Stimulated activated naive CD8-positive, alpha-beta T cell treated with anti-CD3 and anti-CD28 coated beads, Interleukin-15, Interleukin-2, amounts not matched to agents 100 ng/mL and 50 ng/mL, for 24 hours (primary cell): ENCODE data around the gene ELOVL3.
A peak's percentile ranks its signal among the peaks of the same experiment; 100 is the strongest.
"Not testable (repeated sequence)": the region's sequence is repeated elsewhere in the genome, so short reads cannot be mapped to it uniquely, and the experiment has no call there.

Experiments used
- H3K27ac Mint-ChIP-seq: one replicate; pipeline ENCODE4 v1.8.0; 2021; ENCODE audit warnings: mild to moderate bottlenecking, mixed read lengths
- H3K27me3 Mint-ChIP-seq: one replicate; pipeline ENCODE4 v1.8.0; 2021; ENCODE audit warnings: mixed read lengths
- H3K36me3 Mint-ChIP-seq: one replicate; pipeline ENCODE4 v1.8.0; 2021; ENCODE audit warnings: low read depth, mixed read lengths
- H3K4me1 Mint-ChIP-seq: one replicate; pipeline ENCODE4 v1.8.0; 2021; ENCODE audit warnings: low read depth, mixed read lengths
- H3K4me3 Mint-ChIP-seq: one replicate; pipeline ENCODE4 v1.8.0; 2021; ENCODE audit warnings: mild to moderate bottlenecking, mixed read lengths
- H3K9me3 Mint-ChIP-seq: one replicate; pipeline ENCODE4 v1.8.0; 2021; ENCODE audit warnings: mixed read lengths

ELOVL3 gene

DNA sequence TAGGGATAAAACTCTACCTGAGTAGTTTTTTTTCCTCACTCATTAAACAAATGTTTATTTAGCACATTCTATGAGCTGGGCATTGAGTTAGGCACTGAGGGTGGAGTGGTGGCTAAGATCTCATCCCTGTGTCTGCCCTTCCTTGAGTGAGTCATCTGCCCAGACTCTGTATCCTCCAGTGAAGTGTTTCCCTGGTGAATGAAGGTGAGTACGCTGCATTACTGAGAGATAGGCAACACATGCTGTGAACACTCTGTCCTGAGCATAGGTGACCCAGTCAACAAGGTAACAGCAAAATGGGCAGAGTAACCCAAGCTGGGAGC is 9.5 kb downstream of the ELOVL3 start:
- Mint-ChIP-seq H3K27ac (no peak overlapping the region), H3K36me3 (no peaks in the 10 kb centered on the region), H3K4me3 (no peak overlapping the region), H3K9me3 (no peaks in the 10 kb centered on the region), H3K27me3 (peaks cover 65% of the 10 kb centered on the region), H3K4me1 (peaks cover 17% of the 10 kb centered on the region)

DNA sequence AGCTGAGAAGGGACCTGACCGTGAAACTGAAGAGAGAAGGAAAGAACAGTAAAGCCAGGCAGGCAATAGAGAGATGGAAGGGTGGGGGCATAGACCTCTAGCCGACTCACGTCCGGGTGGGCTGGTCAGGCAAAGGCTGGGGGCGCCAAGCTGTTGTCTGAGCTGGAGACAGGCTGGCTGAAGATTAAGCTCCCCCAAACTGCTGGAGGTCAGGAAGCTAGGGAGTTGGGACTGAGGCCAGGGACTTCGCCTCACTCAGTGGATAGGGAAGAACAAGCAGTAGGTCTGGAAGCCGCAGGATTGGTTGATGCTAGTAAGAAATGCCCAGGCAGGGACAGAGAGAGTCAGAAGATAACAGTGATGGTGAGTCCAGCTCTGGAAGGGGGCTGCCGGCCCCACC is 9.9 kb downstream of the ELOVL3 start:
- Mint-ChIP-seq H3K27ac (no peak overlapping the region), H3K4me1 (peaks cover 16% of the 10 kb centered on the region), H3K36me3 (no peaks in the 10 kb centered on the region), H3K27me3 (peaks cover 68% of the 10 kb centered on the region), H3K4me3 (no peak overlapping the region), H3K9me3 (no peaks in the 10 kb centered on the region)

DNA sequence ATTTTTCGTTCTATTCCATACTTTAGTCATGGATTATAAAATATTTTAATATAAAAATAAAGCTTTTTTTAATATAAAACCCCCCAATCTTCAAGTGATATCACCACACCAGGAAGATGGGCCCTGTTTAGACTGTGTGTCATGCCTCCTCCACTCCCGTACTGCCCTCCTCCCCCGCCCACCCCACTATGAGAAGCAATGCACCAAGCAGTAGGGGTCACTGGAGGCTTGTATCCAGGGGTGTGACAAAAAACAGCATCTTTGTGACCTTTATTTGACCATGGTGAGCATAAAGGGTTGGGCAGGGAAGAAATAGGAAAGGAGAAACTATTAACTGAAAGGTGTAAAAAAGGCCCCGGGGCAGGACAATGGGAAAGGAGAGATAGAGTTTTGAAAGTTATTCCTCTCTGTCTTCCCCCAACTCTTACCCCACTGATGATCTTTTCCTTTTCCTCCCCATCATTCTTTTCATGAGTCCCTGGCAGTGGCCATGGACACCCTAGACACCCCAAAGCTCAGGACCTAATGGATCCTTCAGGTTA is 11.7 kb downstream of the ELOVL3 start:
- no peak overlapping the region for H3K4me3 Mint-ChIP-seq

DNA sequence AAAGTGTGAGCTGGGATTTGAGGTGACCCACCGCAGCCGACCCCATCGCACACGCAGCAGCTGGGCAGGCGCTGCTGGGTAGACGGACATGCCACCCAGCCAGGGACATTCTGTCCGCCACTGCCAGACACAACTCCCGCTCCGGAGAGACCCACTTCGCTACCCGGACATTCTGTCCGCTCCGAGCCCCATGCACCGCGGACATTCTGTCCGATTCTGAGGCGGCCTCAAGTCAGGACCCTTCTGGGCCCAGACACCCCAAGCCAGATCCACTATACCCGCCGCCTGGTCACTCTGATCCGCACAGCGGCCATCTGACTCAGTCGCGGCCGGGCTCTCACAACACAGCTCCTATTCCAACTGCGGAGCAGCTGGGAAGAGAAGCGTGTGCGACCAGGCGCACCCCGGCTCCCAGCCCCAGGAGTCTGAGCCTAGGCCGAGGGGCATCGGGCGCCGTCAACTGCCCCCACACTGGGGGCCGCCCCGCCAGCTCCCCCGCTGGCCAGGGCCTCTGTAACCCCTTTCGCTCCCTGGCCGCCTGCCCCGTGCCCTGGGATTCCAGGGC is 14.4 kb downstream of the ELOVL3 start:
- peak overlapping the region; percentile 46 for H3K4me3 Mint-ChIP-seq
- H3K9me3 Mint-ChIP-seq, result no peaks in the 10 kb centered on the region
- H3K27me3 Mint-ChIP-seq, result peaks cover 52% of the 10 kb centered on the region
- H3K36me3 Mint-ChIP-seq, result no peaks in the 10 kb centered on the region
- H3K4me1 Mint-ChIP-seq, result peaks cover 26% of the 10 kb centered on the region
- no peak overlapping the region for H3K27ac Mint-ChIP-seq

More for the DNA sequence above, 11.7 kb downstream of the ELOVL3 start:
- Mint-ChIP-seq H3K27me3 (peaks cover 64% of the 10 kb centered on the region), H3K4me1 (peaks cover 16% of the 10 kb centered on the region), H3K36me3 (no peaks in the 10 kb centered on the region), H3K9me3 (no peaks in the 10 kb centered on the region), H3K27ac (no peak overlapping the region)

DNA sequence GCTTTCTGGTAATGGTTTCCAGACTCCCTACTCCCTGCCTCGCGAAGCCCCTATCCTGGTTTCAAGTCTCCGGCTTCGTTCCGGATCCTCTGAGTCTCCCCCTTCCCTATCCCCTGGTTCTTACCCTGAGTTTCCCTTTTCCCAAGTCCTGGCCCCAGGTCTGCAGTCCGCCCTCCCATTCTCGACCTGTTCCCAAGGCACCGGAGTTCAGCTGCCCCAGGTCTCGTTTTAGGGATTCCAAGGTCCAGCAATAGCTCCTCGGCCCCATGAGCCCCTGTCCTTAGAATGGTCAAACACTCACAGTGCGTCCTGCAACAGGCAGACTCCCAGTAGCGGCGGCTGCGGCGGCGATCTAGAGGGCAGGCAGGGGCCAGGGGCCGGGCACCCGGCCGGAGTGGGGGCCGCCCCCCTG is 14.9 kb downstream of the ELOVL3 start:
- H3K27me3 Mint-ChIP-seq, result peaks cover 48% of the 10 kb centered on the region
- H3K9me3 Mint-ChIP-seq, result no peaks in the 10 kb centered on the region
- no peaks in the 10 kb centered on the region for H3K36me3 Mint-ChIP-seq
- peak overlapping the region; percentile 46 for H3K4me3 Mint-ChIP-seq
- H3K4me1 Mint-ChIP-seq, result peaks cover 26% of the 10 kb centered on the region
- no peak overlapping the region for H3K27ac Mint-ChIP-seq

DNA sequence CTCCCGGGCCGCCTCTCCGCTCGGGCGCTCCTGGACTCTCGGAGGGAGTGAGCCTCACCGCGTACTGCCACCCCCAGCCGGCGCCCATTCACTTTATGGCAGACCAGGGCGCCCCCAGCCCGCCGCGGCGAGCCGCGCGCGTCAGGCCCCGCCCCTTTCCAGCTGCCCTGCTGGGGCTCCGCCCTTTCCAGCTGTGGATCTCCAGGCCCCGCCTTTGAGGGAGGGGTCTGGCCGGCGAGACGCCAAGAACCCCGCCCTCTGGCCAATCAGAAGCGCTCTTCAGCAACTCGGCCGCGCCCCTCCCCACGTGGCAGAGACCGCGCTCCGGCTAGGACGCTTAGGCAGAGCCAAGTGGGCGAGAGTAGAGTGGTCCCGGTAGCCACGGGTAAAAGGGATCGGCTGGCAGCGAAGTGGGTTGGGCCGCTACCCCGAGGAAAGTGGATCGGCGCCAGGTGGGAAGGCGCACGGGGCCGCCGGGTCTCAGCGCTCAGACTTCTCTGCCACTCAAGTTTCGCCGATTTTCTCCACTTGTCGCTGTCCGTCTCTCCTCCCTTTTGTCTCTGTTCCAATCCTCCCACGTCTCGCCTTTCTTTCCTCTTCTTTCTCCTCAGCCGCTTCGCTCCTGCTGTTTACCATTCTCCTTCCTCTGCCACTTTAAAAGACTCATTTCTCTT is 15.5 kb downstream of the ELOVL3 start, which contains the start of gene PITX3:
TSS of gene PITX3 (minus strand) at position 69 of the 674 bp plus-strand sequence. CDS start 9,432 bp downstream, outside the sequence.
- Mint-ChIP-seq H3K27me3 (peaks cover 42% of the 10 kb centered on the region), H3K27ac (peak within 1 kb of the TSS; percentile 2), H3K4me3 (peak within 1 kb of the TSS; percentile 80), H3K9me3 (no peaks in the 10 kb centered on the region), H3K36me3 (no peaks in the 10 kb centered on the region), H3K4me1 (peaks cover 31% of the 10 kb centered on the region)

DNA sequence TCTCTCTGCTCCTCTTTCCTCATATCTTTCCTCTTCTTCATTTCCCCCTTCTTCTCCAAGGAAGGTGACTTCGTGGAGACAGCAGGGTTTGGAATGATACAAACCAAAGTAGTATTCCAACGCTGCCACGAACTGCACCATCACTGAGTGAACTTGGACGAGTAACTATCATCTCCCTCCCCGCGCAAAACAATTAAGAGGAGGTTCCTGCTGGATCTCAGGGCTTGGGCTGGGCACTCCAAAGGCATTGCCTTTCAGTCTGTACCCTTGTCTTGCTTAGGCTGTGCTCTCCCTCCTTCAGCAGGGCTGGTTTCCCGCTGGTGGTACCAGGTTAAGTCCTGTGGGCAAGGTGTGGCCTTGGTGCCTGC is 16.0 kb downstream of the ELOVL3 start:
- H3K27ac Mint-ChIP-seq, result peak overlapping the region; percentile 2
- H3K9me3 Mint-ChIP-seq, result no peaks in the 10 kb centered on the region
- no peaks in the 10 kb centered on the region for H3K36me3 Mint-ChIP-seq
- H3K27me3 Mint-ChIP-seq, result peaks cover 37% of the 10 kb centered on the region
- peak overlapping the region; percentile 80 for H3K4me3 Mint-ChIP-seq
- H3K4me1 Mint-ChIP-seq, result peaks cover 36% of the 10 kb centered on the region

DNA sequence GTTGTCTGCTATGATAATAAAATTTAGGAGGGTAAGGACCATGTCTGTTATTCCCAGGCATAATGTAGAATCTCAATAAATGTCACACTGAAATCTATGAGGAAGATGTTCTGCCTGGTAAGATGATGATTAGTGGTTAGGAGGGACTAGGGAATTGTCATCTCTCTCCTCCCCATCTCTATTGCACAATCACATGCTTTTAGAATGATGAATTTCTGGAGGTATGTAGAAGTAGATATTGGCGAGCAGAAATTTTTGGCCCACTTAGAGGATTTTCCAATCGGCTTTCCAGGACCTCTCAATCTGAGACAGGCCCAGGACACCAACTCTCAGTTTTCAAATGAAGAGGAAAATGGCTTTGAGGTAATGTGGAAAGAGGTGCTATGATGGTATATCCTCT is 17.2 kb downstream of the ELOVL3 start:
- H3K9me3 Mint-ChIP-seq, result no peaks in the 10 kb centered on the region
- peaks cover 35% of the 10 kb centered on the region for H3K27me3 Mint-ChIP-seq
- peaks cover 7% of the 10 kb centered on the region for H3K36me3 Mint-ChIP-seq
- peaks cover 48% of the 10 kb centered on the region for H3K4me1 Mint-ChIP-seq
- no peak overlapping the region for H3K27ac Mint-ChIP-seq
- no peak overlapping the region for H3K4me3 Mint-ChIP-seq

DNA sequence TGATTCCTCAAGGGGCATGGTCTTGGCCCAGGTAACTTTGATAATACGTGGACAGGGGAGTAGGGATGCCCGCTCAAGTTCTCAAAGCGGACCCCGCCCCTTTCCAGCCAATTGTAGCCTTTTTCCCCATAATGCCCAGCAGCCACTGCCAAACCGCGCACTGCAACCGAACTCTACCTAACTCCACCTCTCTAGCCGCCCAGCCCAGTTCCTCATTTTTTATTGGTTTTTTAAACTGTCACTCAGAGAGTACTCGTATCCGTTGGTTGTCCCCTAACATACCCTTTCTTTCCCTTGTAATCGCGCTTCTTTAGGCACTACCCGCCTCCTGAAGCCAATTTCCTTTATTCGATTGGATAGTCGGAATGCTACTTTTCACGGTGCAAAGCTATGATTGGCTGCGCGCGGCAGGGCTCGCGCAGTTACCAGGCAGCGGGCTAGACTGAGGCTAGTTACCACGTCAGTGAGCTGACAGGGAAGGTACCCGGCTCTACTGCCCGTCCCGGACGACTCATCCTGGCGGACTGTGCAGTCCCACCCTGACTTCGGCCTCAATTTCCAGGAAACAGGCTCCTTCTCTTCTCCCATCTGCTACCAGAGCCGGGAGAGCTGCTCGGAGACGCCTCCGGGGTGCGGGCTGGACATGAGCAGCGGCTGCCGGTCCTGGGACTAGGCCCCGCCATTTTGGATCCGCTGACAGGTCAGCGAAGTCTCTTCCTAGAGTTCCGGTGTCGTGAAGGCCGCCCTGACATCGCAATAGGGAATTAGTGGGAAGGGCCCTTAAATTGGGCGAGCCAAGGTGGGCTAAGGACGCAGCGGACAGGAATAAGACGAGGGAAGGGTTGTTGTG is 19.2 kb downstream of the ELOVL3 start, which contains the start of gene GBF1:
TSS of gene GBF1 (plus strand) at position 451 of the 850 bp plus-strand sequence. CDS start 13,407 bp downstream, outside the sequence.
- Mint-ChIP-seq H3K4me3 (peak within 1 kb of the TSS; percentile 99), H3K27ac (peak within 1 kb of the TSS; percentile 94), H3K36me3 (peaks cover 18% of the 10 kb centered on the region), H3K27me3 (peaks cover 17% of the 10 kb centered on the region), H3K4me1 (peaks cover 58% of the 10 kb centered on the region), H3K9me3 (no peaks in the 10 kb centered on the region)

DNA sequence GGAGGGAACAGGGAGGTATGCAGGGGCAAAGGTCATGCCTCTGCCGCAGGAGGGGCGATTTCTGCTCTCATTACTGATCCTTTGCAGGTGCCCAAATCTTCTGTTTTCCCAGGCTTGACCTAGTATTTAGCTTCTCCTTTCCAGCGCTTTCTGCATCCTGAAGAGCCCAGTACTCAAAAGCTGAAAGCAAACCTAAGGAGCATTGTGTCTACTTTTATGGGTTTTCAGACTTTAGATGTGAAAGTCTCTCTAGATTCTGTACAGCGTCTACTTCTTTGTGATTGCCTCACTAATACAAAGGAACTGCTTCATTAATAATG is 19.8 kb downstream of the ELOVL3 start:
- Mint-ChIP-seq H3K36me3 (peaks cover 19% of the 10 kb centered on the region), H3K27ac (peak overlapping the region; percentile 94), H3K9me3 (no peaks in the 10 kb centered on the region), H3K27me3 (peaks cover 12% of the 10 kb centered on the region), H3K4me3 (peak overlapping the region; percentile 99), H3K4me1 (peaks cover 54% of the 10 kb centered on the region)

DNA sequence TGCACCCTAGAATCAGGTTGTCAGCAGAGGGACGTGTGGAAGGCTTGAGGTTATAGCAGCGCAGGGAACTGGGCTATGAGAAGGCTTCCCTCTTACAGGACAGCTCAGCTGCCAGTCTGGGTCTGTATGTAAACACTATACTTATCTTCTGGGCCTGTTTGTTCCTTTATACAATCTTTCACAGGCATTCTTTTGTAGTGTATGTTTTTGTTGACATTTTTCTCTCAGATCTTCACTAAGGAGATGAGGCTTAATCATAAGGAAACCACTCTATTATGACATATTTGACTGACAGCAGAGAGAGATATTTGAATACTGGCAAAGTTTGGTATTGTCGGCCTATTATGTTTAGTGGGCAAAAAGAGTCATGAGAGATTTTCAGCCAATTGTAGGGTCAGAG is 20.2 kb downstream of the ELOVL3 start:
- H3K4me3 Mint-ChIP-seq, result peak overlapping the region; percentile 99
- peaks cover 10% of the 10 kb centered on the region for H3K27me3 Mint-ChIP-seq
- H3K4me1 Mint-ChIP-seq, result peaks cover 52% of the 10 kb centered on the region
- no peaks in the 10 kb centered on the region for H3K9me3 Mint-ChIP-seq
- peak overlapping the region; percentile 94 for H3K27ac Mint-ChIP-seq
- H3K36me3 Mint-ChIP-seq, result peaks cover 22% of the 10 kb centered on the region

DNA sequence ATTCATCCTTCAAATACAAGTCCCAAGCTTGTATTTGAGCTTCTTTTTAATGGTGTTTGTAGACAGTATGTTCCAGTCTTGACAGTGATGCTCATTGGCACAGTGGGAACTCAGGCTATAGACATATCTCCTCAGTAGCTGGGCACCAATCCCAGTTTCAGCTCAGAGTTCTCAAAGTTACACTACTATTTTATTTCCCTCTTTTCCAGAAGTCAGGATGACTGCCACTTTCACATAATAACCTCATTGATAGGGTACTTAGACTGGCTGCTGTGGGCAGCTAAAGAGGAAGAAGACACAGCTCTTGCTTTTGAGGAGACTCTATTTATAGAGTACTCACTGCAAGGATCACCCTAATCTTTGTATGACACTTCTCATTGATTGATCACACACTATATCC is 21.6 kb downstream of the ELOVL3 start:
- H3K4me1 Mint-ChIP-seq, result peaks cover 47% of the 10 kb centered on the region
- H3K36me3 Mint-ChIP-seq, result peaks cover 22% of the 10 kb centered on the region
- no peak overlapping the region for H3K27ac Mint-ChIP-seq
- peaks cover 5% of the 10 kb centered on the region for H3K27me3 Mint-ChIP-seq
- H3K4me3 Mint-ChIP-seq, result peak overlapping the region; percentile 99
- H3K9me3 Mint-ChIP-seq, result no peaks in the 10 kb centered on the region

DNA sequence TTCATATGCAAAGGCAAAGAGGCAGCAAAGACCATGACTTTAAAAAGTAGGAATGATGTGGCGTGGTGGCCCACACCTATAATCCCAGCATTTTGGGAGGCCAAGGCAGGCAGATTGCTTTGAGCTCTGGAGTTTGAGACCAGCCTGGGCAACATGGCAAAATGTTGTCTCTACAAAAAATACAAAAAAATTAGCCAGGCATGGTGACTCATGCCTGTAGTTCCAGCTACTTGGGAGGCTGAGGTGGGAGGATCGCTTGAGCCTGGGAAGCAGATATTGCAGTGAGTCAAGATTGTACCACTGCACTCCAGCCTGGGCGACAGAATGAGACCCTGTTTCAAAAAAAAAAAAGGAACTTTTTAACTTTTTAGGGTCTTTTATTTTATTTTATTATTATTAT is 26.4 kb downstream of the ELOVL3 start:
- H3K27ac Mint-ChIP-seq, H3K4me3 Mint-ChIP-seq, H3K9me3 Mint-ChIP-seq, H3K27me3 Mint-ChIP-seq: not testable (repeated sequence)
- peaks cover 36% of the 10 kb centered on the region for H3K36me3 Mint-ChIP-seq
- H3K4me1 Mint-ChIP-seq, result peaks cover 35% of the 10 kb centered on the region

DNA sequence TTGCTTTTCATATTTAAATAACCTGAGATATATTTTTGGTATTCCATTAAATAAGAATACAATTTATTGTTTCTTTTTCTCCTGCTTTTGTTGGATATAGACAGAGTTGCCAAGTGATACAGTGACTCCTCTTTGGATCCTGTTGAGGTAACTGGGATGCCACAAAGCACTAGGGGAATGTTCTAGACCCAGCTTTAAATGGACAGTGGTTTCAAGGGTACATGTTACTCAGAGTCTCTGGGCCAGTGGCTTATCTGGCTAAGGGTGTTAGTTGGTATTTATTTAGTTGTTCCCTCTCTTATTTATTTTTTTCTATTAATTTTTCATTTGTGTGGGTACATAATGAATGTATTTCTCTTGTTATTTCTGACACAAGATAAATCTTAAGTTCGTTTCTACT is 28.3 kb downstream of the ELOVL3 start:
- H3K36me3 Mint-ChIP-seq, result peaks cover 29% of the 10 kb centered on the region
- no peak overlapping the region for H3K4me3 Mint-ChIP-seq
- peaks cover 18% of the 10 kb centered on the region for H3K4me1 Mint-ChIP-seq
- H3K27ac Mint-ChIP-seq, result no peak overlapping the region
- no peaks in the 10 kb centered on the region for H3K9me3 Mint-ChIP-seq
- H3K27me3 Mint-ChIP-seq, result no peaks in the 10 kb centered on the region

DNA sequence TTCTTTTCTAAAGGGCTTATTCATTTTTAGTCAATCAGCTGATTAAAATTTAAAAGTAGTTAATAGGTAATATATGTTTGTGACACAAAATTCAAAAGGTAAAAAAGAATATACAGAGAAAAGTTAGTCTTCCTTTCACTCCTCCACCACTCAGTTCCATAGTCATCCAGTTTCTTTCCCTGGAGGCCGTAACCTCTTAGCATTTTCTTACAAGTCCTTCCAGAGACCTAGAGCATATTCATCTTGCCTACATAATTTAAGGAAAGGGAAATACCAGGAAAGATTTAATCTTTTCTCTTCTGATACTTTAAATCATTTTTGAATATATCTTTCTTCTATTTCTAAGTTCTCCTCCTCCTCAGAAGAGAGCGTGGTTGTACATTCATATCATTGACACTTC is 29.3 kb downstream of the ELOVL3 start:
- Mint-ChIP-seq H3K27me3 (no peaks in the 10 kb centered on the region), H3K36me3 (peaks cover 33% of the 10 kb centered on the region), H3K4me3 (no peak overlapping the region), H3K4me1 (peaks cover 16% of the 10 kb centered on the region), H3K27ac (no peak overlapping the region), H3K9me3 (no peaks in the 10 kb centered on the region)
